Astrocyte of the cerebellum (primary cell): ENCODE results near the gene FREM1.

ENCODE experiments used
- DNase-seq: peaks from one replicate; pipeline ENCODE4 v3.0.0-alpha.2; 2011; ENCODE audit warnings: low read depth
- H3K4me3 ChIP-seq: 2 replicates; pipeline ENCODE4 v1.5.1; 2011; ENCODE audit warnings: mild to moderate bottlenecking, low read depth, low read length, moderate library complexity
- CTCF ChIP-seq: IDR thresholded peaks from 2 replicates; pipeline ENCODE4 v1.5.1; 2012; ENCODE audit warnings: low read length, low read depth, moderate library complexity, mild to moderate bottlenecking; ENCODE audit errors: missing control alignments
- in situ Hi-C: cut with HindIII; loops from 2 replicates; pipeline ENCODE4 v1.10.0; 2017; ENCODE audit warnings: low sequenced_read_pairs

Gene FREM1

DNA sequence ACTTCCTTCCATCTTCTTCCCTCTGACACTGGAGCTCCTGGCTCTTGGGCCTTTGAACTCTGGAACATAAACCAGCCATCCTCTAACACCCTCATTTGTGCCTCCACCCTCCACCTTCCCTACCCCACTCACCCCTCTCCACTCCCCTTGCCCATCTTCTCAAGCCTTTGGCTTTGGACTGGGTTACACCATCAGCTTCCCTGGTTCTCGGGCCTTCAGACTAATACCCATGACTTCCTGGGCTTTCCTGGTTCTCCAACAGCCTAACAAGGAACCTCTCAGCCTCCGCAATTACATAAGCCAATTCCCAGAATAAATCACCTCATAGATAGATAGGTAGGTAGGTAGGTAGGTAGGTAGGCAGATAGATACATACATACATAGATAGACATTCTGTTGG is 67.1 kb downstream of the FREM1 start:
- DNase-seq, result no peak
- TF ChIP-seq CTCF, result no peak
- H3K4me3 ChIP-seq, result no peak overlapping the region
- in situ Hi-C loops, result no loop called here

DNA sequence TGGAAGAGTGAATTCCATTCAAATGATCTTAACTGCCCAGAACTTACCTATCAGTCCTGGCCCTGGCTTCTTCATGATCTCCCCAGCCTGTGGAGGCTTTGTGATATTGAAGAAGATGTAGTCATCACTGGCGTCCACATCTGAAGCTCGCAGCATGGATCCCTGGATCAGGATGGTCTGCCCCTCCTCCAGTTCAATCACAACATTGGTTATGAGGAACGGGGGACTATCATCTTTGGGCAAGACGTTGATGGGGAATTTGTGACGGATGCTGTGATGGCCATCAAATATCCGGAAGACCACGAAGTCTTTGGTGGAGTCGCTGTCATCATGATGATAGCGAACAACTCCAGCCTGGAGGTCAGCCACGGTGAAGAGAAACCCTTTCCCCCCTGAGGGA is 68.0 kb downstream of the FREM1 start:
- H3K4me3 ChIP-seq, result no peak overlapping the region
- in situ Hi-C loops, result no loop called here
- TF ChIP-seq CTCF, result no peak
- DNase-seq, result no peak

- no peak for DNase-seq
- no peak for TF ChIP-seq CTCF
- in situ Hi-C loops, result no loop called here
Measured at GRCh38 chr9:14838701-14839100, 71.5 kb downstream of the FREM1 start.

GRCh38 chr9:14836885-14837284 is 73.3 kb downstream of the FREM1 start:
- in situ Hi-C loops, result no loop called here
- TF ChIP-seq CTCF, result no peak

More at GRCh38 chr9:14838701-14839100, 71.5 kb downstream of the FREM1 start:
- no peak overlapping the region for H3K4me3 ChIP-seq

DNA sequence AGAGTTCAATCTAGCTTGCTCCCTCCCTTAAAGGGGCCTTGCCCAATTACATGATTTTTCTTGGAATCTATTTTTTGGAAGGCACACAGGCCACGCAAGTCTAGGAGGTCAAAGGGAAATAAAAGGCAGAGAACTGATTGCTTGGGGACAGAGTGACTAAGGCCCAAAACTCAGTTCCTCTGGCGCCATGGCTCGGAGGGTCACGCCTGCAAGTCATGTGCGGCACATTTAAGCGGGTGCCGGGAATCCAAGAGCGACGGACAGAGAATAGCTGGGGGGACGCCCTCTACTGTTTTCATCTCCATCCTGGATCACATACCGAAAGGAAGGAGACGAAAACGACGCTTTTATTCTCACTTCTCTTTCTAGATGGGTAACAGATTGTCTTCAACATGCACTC is 78.6 kb downstream of the FREM1 start:
- no peak for TF ChIP-seq CTCF
- no peak for DNase-seq
- in situ Hi-C loops, result no loop called here
- no peak overlapping the region for H3K4me3 ChIP-seq

More at GRCh38 chr9:14836885-14837284, 73.3 kb downstream of the FREM1 start:
- DNase-seq, result no peak
- H3K4me3 ChIP-seq, result no peak overlapping the region

GRCh38 chr9:14831074-14831473 is 79.2 kb downstream of the FREM1 start:
- no peak overlapping the region for H3K4me3 ChIP-seq
- in situ Hi-C loops, result no loop called here
- no peak for TF ChIP-seq CTCF
- no peak for DNase-seq

DNA sequence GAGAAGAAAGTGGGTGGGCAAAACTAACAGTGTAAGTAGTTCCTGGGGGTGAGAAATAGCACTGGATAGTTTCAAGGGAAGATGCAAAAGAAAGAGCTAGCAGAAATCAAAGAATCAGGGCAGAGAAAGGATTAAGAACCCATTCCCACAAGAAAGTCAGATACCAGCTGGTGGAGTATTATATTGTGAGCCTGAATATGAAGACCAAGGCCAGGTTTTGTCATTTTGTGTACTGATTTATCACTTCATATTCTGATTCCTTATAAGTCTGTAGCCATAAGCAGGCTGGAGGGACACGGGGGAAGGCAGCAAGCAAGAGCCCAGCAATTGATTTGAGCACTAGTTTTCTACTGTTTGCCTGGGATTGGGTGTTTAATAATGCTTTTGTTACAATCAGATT is 80.2 kb downstream of the FREM1 start:
- no peak for TF ChIP-seq CTCF
- in situ Hi-C loops, result no loop called here
- H3K4me3 ChIP-seq, result no peak overlapping the region
- no peak for DNase-seq
